GM23338 (cell line): Measurements from ENCODE around the gene SMYD3.

Experiments
- CREB1 ChIP-seq: fragments of 250-450 bp; sonication (Bioruptor Pico); IDR thresholded peaks from 2 replicates; pipeline ENCODE4 v1.5.0; 2020; ENCODE audit warnings: low read depth, mild to moderate bottlenecking, moderate library complexity
- EZH2 ChIP-seq: fragments of 200-600 bp; sonication (generic); IDR thresholded peaks from one replicate; pipeline ENCODE4 v1.8.0; 2017; ENCODE audit warnings: antibody characterized with exemption, mild to moderate bottlenecking, low read depth; ENCODE audit not compliant: unreplicated experiment
- EZH2phosphoT487 ChIP-seq: fragments of 200-600 bp; sonication (generic); IDR thresholded peaks from one replicate; pipeline ENCODE4 v1.8.1; 2018; ENCODE audit warnings: antibody characterized with exemption; ENCODE audit not compliant: unreplicated experiment
- JUNB ChIP-seq: IDR thresholded peaks from one replicate; pipeline ENCODE4 v1.6.1; 2016; ENCODE audit warnings: antibody characterized with exemption; ENCODE audit not compliant: unreplicated experiment
- POLR2AphosphoS5 ChIP-seq: IDR thresholded peaks from 2 replicates; pipeline ENCODE4 v1.6.1; 2016; ENCODE audit warnings: antibody characterized with exemption, low read depth
- ZNF114 ChIP-seq: fragments of 250-450 bp; sonication (Bioruptor Pico); IDR thresholded peaks from 2 replicates; pipeline ENCODE4 v1.5.0; 2020; ENCODE audit warnings: mild to moderate bottlenecking, moderate library complexity
- ZNF331 ChIP-seq: fragments of 250-450 bp; sonication (Bioruptor Pico); IDR thresholded peaks from 2 replicates; pipeline ENCODE4 v1.5.0; 2020; ENCODE audit warnings: low read depth, mild to moderate bottlenecking, moderate library complexity
- TF ChIP-seq, protein P1 (sequence below), 2 experiments: fragments of 200-600 bp in 1 of 2; sonication (generic) in 1 of 2; conservative IDR thresholded peaks; 2 replicates each; pipeline versions ENCODE4 v1.5.1 to v1.6.1; 2016 to 2017; ENCODE audit warnings: antibody characterized with exemption in 2 of 2, low read depth in 2 of 2, mild to moderate bottlenecking in 2 of 2, moderate library complexity in 1 of 2
- TF ChIP-seq, protein P2 (sequence below): IDR thresholded peaks from one replicate; pipeline ENCODE4 v1.6.1; 2018; ENCODE audit warnings: antibody characterized with exemption; ENCODE audit not compliant: unreplicated experiment
- TF ChIP-seq, protein P3 (sequence below): fragments of 250-450 bp; sonication (Bioruptor Pico); IDR thresholded peaks from 2 replicates; pipeline ENCODE4 v1.5.0; 2020; ENCODE audit warnings: mild to moderate bottlenecking, moderate library complexity
- TF ChIP-seq, protein P4 (sequence below): IDR thresholded peaks from 2 replicates; pipeline ENCODE4 v1.6.1; 2016; ENCODE audit warnings: antibody characterized with exemption

DNA sequence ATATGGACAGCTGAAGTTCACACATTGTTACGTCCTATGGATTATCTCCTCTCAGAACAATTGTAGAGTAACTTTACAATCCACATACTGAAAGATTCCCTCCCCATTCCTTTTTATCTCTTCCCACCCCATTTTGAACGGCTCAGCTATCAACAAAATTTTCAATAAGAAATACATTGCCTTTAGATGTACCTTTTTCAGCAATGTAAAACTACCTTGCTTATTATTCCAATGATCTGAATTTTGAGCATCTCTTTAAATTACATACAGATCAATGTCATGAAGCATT, 503.7 kb downstream of the SMYD3 start:
- TF ChIP-seq, protein P1, sequence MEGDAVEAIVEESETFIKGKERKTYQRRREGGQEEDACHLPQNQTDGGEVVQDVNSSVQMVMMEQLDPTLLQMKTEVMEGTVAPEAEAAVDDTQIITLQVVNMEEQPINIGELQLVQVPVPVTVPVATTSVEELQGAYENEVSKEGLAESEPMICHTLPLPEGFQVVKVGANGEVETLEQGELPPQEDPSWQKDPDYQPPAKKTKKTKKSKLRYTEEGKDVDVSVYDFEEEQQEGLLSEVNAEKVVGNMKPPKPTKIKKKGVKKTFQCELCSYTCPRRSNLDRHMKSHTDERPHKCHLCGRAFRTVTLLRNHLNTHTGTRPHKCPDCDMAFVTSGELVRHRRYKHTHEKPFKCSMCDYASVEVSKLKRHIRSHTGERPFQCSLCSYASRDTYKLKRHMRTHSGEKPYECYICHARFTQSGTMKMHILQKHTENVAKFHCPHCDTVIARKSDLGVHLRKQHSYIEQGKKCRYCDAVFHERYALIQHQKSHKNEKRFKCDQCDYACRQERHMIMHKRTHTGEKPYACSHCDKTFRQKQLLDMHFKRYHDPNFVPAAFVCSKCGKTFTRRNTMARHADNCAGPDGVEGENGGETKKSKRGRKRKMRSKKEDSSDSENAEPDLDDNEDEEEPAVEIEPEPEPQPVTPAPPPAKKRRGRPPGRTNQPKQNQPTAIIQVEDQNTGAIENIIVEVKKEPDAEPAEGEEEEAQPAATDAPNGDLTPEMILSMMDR (conservative IDR thresholded peaks at IDR 0.05; ENCODE audit: low read depth in 2 of 2) = no peak
- TF ChIP-seq, protein P2, sequence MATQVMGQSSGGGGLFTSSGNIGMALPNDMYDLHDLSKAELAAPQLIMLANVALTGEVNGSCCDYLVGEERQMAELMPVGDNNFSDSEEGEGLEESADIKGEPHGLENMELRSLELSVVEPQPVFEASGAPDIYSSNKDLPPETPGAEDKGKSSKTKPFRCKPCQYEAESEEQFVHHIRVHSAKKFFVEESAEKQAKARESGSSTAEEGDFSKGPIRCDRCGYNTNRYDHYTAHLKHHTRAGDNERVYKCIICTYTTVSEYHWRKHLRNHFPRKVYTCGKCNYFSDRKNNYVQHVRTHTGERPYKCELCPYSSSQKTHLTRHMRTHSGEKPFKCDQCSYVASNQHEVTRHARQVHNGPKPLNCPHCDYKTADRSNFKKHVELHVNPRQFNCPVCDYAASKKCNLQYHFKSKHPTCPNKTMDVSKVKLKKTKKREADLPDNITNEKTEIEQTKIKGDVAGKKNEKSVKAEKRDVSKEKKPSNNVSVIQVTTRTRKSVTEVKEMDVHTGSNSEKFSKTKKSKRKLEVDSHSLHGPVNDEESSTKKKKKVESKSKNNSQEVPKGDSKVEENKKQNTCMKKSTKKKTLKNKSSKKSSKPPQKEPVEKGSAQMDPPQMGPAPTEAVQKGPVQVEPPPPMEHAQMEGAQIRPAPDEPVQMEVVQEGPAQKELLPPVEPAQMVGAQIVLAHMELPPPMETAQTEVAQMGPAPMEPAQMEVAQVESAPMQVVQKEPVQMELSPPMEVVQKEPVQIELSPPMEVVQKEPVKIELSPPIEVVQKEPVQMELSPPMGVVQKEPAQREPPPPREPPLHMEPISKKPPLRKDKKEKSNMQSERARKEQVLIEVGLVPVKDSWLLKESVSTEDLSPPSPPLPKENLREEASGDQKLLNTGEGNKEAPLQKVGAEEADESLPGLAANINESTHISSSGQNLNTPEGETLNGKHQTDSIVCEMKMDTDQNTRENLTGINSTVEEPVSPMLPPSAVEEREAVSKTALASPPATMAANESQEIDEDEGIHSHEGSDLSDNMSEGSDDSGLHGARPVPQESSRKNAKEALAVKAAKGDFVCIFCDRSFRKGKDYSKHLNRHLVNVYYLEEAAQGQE = no peak
- TF ChIP-seq POLR2AphosphoS5 = no peak
- no peak for TF ChIP-seq CREB1 (CRISPR knock-in tag)
- TF ChIP-seq EZH2phosphoT487 = no peak
- TF ChIP-seq EZH2 = no peak
- TF ChIP-seq ZNF114 = no peak
- TF ChIP-seq JUNB = no peak
- TF ChIP-seq, protein P3, sequence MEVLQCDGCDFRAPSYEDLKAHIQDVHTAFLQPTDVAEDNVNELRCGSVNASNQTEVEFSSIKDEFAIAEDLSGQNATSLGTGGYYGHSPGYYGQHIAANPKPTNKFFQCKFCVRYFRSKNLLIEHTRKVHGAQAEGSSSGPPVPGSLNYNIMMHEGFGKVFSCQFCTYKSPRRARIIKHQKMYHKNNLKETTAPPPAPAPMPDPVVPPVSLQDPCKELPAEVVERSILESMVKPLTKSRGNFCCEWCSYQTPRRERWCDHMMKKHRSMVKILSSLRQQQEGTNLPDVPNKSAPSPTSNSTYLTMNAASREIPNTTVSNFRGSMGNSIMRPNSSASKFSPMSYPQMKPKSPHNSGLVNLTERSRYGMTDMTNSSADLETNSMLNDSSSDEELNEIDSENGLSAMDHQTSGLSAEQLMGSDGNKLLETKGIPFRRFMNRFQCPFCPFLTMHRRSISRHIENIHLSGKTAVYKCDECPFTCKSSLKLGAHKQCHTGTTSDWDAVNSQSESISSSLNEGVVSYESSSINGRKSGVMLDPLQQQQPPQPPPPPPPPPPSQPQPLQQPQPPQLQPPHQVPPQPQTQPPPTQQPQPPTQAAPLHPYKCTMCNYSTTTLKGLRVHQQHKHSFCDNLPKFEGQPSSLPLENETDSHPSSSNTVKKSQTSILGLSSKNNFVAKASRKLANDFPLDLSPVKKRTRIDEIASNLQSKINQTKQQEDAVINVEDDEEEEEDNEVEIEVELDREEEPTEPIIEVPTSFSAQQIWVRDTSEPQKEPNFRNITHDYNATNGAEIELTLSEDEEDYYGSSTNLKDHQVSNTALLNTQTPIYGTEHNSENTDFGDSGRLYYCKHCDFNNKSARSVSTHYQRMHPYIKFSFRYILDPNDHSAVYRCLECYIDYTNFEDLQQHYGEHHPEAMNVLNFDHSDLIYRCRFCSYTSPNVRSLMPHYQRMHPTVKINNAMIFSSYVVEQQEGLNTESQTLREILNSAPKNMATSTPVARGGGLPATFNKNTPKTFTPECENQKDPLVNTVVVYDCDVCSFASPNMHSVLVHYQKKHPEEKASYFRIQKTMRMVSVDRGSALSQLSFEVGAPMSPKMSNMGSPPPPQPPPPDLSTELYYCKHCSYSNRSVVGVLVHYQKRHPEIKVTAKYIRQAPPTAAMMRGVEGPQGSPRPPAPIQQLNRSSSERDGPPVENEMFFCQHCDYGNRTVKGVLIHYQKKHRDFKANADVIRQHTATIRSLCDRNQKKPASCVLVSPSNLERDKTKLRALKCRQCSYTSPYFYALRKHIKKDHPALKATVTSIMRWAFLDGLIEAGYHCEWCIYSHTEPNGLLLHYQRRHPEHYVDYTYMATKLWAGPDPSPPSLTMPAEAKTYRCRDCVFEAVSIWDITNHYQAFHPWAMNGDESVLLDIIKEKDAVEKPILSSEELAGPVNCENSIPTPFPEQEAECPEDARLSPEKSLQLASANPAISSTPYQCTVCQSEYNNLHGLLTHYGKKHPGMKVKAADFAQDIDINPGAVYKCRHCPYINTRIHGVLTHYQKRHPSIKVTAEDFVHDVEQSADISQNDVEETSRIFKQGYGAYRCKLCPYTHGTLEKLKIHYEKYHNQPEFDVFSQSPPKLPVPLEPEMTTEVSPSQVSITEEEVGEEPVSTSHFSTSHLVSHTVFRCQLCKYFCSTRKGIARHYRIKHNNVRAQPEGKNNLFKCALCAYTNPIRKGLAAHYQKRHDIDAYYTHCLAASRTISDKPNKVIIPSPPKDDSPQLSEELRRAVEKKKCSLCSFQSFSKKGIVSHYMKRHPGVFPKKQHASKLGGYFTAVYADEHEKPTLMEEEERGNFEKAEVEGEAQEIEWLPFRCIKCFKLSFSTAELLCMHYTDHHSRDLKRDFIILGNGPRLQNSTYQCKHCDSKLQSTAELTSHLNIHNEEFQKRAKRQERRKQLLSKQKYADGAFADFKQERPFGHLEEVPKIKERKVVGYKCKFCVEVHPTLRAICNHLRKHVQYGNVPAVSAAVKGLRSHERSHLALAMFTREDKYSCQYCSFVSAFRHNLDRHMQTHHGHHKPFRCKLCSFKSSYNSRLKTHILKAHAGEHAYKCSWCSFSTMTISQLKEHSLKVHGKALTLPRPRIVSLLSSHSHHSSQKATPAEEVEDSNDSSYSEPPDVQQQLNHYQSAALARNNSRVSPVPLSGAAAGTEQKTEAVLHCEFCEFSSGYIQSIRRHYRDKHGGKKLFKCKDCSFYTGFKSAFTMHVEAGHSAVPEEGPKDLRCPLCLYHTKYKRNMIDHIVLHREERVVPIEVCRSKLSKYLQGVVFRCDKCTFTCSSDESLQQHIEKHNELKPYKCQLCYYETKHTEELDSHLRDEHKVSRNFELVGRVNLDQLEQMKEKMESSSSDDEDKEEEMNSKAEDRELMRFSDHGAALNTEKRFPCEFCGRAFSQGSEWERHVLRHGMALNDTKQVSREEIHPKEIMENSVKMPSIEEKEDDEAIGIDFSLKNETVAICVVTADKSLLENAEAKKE (CRISPR knock-in tag) = no peak
- TF ChIP-seq, protein P4, sequence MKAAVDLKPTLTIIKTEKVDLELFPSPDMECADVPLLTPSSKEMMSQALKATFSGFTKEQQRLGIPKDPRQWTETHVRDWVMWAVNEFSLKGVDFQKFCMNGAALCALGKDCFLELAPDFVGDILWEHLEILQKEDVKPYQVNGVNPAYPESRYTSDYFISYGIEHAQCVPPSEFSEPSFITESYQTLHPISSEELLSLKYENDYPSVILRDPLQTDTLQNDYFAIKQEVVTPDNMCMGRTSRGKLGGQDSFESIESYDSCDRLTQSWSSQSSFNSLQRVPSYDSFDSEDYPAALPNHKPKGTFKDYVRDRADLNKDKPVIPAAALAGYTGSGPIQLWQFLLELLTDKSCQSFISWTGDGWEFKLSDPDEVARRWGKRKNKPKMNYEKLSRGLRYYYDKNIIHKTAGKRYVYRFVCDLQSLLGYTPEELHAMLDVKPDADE = no peak
- TF ChIP-seq ZNF331 (CRISPR knock-in tag) = no peak
